IPS DF 19.7 (cell line): ENCODE measurements around the gene GMEB2.
"Not testable (repeated sequence)": the region's sequence is repeated elsewhere in the genome, so short reads cannot be mapped to it uniquely, and the experiment has no call there.

Source experiments
- DNase-seq: peaks from one replicate; pipeline ENCODE4 v3.0.0-alpha.2; 2013; ENCODE audit warnings: low read depth, low spot score

GMEB2 gene

GRCh38 chr20:63626424-63627128, at the start of gene GMEB2:
TSS of gene GMEB2 (minus strand) at chr20:63627101. CDS start at chr20:63619397, 7,704 bp downstream.
- no peak for DNase-seq

GRCh38 chr20:63675681-63676368, 48.9 kb upstream of the GMEB2 start:
- DNase-seq: no peak

DNA sequence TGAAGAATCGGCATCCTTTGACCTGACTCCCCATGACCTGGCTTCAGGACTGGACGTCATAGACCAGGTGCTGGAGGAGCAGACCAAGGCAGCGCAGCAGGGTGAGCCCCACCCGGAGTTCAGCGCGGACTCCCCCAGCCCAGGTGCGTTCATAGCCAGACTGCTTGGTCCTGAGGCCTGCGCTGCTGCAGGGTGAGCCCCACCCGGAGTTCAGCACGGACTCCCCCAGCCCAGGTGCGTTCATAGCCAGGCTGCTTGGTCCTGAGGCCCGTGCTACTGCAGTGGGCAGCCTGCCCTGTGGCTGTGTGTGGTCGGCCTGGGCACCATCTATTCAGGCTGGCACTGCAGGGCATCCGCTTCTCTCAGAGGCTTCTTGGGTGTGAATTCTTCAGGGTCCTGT, 47.0 kb upstream of the GMEB2 start:
- no peak for DNase-seq

DNA sequence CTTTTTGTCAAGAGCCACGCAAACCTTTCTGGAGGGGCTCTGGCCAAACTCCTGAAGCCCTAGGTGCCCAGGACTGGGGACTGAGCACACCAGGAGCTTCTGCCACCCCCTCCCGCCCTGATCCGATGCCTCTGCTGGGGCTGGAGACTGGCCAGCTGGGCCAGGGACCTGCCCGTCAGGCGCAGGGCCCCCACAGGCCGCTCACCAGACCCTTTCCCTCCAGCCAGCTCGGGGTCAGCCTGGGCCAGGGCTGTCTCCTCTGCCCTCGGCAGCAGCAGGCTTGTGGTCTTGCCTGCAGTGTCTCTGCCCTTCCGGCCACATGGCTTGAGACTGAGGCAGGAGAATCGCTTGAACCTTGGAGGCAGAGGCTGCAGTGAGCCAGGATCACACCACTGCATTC, 45.8 kb upstream of the GMEB2 start:
- no peak for DNase-seq

DNA sequence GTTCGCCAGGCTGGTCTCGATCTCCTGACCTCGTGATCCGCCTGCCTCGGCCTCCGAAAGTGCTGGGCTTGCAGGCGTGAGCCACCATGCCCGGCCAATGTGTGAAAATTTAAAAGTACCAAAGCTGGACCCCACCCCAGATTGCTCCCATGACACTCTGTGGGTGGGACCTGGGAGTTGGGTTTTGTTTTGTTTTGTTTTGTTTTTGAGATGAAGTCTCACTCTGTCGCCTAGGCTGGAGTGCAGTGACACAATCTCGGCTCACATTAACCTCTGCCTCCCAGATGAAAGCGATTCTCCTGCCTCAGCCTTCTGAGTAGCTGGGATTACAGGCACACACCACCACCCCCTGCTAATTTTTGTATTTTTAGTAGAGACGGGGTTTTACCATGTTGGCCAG, 44.8 kb upstream of the GMEB2 start:
- not testable (repeated sequence) for DNase-seq

GRCh38 chr20:63668351-63668750, 41.5 kb upstream of the GMEB2 start:
- no peak for DNase-seq

GRCh38 chr20:63667858-63668257, 41.0 kb upstream of the GMEB2 start:
- DNase-seq: no peak

DNA sequence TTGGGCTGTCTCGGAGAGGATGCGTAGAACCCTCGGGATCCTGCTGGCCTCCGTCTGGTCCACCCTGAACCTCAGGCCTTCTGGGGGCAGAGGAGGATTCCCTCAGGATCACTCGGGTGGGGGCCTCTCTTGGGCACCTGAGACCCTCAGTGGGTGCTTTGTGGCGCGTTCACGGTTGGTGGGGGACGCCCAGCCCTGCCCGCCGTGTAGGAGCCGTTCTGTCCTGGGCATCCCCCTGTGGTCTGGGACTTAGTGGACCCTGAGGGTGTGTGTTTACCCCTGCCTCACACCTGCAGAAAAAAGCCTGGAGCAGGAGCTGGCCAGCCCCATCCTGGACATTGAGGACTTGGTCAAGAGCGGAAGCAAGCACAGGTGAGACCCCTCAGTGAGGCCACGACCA, 38.8 kb upstream of the GMEB2 start:
- DNase-seq: no peak

DNA sequence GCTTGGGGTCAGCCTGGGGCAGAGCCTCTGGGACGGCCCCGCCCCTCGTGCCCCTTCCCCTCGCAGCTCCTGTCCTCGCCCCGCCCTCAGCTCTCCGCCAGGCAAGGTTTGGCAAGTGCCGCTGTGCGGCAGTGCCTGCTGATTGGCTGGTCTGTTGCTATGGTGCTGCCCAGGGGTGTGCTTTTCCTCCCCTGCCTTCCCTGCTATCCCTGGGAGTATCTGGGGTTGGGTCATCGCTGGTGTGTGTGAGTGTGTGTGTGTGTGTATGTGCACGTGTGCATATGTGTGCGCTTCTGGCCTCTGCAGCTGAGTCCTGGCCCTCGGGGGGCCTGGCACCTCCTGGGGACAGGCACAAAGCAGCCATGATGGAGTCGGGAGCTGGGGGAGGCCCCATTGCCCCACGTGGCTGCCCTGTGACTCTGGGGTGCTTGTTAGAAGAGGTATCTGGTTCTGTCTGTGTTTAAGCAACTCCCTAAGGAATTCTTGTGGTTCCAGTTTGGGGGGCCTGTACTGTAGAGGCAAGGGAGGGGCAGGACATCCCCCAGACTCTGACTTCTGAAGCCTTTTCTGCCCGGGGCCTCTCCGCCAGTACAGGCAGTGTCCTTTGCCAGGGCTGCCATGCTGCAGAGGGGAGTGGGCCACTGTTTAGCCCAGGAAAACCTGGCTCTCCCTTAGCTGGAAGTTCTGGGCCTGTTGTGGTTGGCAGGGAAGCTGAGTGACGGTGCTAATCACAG, 38.1 kb upstream of the GMEB2 start:
- no peak for DNase-seq

DNA sequence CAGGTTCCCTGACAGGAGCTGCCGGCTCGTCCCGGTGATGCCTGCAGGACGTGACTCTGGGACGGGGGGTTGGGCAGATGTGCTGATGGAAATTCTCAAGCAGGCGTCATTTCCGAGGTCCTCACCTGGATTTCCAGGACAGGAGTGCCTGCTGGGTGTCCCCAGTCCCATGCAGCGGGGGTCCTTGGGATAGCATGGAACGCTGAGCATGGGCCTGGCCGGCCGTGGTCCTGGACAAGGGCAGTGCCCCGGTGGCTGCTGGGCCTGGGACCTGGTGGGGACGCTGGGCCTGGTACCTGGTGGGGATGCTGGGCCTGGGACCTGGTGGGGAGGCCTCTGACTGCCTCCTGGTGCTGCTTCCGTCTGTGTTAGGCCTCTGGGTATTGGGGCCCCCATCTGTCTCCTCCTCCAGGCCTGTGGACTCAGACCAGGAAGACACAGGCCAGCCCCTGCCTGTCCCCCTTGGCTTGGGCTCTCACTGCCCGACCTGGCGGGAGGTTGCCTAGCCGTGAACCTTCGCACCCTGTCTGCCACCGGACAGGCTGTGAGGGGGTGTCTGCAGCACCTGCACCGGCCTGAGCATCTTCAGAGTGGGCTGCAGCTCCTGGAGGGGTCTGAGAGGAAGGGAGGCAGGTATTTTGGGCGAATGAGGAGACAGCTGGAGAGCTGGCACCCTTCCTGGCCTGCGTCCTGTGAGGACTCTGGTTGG, 37.4 kb upstream of the GMEB2 start:
- DNase-seq: no peak

DNA sequence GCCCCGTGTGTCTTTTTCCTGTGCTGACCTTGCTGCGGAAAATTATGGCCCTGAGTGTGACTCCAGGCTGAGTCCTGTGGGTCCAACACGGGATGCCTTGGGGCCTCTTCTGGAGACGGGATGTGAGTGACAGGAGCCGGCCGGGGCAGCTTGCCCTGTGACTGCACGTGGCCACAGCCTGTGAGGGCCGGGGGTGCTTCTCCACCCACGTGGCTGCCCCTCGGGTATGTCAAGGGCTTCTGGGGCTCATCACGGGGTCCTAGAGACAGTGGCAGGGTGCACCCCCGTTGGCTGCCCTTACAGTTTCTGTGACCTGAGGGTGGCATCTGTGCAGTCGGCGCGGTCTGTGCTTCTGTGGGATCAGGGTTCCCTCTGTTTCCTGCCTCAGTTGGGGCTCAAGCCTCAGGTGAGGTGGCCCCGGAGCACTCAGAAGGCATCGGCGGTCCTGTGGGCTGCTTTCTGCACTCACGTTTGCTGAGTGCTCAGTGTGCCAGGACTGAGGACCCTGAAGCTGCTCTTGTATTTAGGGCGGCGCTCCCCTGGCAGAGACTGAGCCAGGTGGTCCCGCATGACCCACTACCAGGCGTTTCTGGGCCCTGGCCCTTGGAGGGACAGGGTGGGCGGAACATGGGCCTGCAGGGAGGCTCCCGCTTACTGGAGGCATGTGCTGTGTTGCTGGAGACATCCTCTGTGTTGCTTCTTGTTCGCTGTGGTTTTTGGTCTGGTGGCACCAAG, 36.6 kb upstream of the GMEB2 start:
- no peak for DNase-seq

DNA sequence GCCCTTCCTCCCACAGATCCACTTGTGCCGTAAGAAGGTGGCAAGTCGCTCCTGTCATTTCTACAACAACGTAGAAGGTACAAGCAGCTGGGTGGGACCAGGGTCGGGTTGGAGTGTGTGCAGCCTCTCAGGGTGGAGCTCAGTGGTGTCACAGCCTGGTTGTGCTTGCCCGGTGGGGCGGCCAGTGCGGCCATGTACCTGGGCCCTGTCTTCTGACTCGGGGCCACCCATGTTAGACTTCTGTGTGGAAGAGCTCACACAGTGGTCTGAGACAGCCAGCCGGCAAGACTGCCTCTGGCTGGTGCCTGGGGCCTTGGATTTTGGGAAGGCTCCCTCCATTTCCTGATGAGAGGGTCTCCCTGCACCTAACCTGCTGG, 35.9 kb upstream of the GMEB2 start:
- DNase-seq: no peak

DNA sequence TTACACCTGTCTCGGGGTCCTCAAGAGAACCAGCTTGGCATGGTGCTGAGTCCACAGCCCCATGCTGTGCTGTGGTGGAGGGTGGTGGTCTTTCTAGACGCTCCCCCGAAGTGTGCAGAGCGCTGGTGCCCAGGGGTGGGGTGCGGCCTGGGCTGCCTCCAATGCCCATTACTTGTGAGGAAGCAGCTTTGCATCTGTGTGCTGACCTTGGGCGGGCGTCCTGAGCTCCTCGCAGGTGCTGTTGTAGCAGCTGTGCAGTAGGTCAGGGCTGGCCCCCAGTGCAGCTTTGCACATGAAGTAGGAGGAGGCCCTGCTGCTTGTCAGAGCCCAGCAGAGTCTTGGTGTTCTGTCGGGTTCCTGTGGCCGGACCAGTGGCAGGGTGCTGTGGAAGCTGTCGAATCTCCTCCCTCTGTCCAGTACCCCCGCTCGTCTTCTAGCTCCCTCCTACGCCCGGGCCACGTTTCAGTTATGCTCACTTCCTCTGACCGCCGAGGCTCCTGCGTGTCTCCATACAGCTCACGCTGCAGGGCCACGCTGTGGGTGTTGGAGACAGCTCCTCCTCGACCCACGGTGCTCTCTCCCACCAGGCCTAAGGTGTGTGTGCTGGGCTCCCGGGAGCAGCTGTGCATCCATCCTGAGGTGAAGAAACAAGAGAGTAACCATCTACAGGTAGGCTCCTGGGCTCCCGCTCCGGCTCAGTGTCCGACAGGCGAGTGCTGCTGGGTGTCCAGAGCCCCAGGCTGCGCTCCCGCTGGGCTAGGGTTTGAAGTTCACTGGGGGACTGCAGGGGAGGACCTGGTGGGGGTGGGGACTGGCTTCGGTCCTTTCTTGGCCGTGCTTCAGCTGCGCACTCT, 35.3 kb upstream of the GMEB2 start:
- DNase-seq: no peak

DNA sequence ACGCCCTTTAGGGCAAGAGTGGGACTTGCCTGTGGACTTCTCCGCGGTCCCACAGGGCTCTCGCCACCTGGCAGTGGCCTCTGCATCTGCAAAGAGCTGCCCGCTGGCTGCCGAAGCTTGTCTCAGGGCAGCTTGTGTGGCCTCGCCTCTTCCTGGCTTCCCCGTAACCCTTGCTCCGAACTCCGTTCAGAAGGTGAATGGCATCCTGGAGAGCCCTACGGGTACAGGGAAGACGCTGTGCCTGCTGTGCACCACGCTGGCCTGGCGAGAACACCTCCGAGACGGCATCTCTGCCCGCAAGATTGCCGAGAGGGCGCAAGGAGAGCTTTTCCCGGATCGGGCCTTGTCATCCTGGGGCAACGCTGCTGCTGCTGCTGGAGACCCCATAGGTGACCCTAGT, 34.2 kb upstream of the GMEB2 start:
- DNase-seq: no peak

DNA sequence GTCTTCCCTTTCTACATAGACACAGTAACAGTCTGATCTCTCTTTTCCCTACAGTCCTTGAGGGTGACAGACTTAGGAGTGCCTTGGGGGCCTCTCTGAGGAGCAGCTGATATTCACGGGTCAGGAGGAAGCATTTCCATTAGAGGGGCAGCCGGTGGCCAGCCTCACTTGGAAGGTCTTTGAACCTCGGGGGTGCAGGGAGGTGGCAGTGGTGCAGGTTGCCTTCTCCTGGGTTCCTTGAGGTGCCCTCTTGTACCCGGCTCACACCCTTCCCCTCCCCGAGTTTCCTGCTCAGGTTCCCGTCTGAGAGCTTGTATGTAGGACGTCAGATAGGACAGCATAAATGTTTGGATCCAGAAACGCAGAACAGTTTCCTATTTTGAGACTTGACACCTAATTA, 33.7 kb upstream of the GMEB2 start:
- no peak for DNase-seq

- DNase-seq: not testable (repeated sequence)
Observed at GRCh38 chr20:63660174-63660573, 33.3 kb upstream of the GMEB2 start.

- DNase-seq: no peak
Observed at GRCh38 chr20:63659370-63659769, 32.5 kb upstream of the GMEB2 start.

GRCh38 chr20:63658749-63659187, 31.9 kb upstream of the GMEB2 start:
- no peak for DNase-seq

- peak; percentile 71 for DNase-seq
Observed at GRCh38 chr20:63657937-63658748, 31.2 kb upstream of the GMEB2 start, which contains the start of gene RTEL1. TSS of gene RTEL1 (plus strand) at chr20:63658312. CDS start at chr20:63659403, 1,091 bp downstream.
